Astrocyte (in vitro differentiated cells and primary cell): ENCODE data around the gene GXYLT1.

Source experiments
- EZH2 ChIP-seq: IDR thresholded peaks from 2 replicates; pipeline ENCODE4 v1.6.1; 2012; ENCODE audit warnings: mild to moderate bottlenecking, low read length, inconsistent platforms; ENCODE audit not compliant: insufficient read depth
- TF ChIP-seq, protein P1 (sequence below): IDR thresholded peaks from 2 replicates; pipeline ENCODE4 v1.5.1; 2011; ENCODE audit warnings: low read depth, mild to moderate bottlenecking, inconsistent platforms, low read length, moderate library complexity; ENCODE audit not compliant: insufficient read depth

DNA sequence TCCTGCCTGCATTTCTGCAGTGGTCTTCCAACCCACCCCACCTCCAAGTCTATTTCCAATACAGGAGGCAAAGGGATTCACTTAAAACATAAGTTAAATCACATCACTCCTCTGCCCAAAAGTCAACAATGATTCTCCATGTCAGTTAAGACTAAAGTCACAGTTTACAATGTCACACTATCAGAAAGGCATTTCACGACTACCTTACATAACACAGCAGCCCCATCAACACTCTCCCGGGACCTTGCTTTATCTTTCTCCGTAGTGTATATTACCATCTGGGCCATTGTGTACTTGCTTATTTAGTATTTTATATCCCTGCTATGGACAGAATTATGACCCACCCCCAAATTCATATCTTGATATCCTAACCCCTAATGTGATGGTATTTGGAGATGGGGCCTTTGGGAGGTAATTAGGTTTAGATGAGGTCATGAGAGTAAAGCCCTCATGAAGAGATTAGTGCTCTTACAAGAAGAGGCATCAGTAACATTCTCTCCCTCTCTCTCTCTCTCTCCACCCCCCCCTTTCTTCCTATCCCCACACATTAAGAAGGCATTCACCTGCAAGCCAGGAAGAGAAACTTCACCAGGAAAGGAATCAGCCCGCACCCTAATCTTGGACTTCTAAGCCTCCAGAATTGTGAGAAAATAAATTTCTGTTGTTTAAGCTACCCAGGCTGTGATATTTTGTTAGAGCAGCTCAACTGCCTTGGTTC lies 112.7 kb downstream of the GXYLT1 start:
- no peak for TF ChIP-seq EZH2
- TF ChIP-seq, protein P1, sequence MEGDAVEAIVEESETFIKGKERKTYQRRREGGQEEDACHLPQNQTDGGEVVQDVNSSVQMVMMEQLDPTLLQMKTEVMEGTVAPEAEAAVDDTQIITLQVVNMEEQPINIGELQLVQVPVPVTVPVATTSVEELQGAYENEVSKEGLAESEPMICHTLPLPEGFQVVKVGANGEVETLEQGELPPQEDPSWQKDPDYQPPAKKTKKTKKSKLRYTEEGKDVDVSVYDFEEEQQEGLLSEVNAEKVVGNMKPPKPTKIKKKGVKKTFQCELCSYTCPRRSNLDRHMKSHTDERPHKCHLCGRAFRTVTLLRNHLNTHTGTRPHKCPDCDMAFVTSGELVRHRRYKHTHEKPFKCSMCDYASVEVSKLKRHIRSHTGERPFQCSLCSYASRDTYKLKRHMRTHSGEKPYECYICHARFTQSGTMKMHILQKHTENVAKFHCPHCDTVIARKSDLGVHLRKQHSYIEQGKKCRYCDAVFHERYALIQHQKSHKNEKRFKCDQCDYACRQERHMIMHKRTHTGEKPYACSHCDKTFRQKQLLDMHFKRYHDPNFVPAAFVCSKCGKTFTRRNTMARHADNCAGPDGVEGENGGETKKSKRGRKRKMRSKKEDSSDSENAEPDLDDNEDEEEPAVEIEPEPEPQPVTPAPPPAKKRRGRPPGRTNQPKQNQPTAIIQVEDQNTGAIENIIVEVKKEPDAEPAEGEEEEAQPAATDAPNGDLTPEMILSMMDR: no peak
